B cell (primary cell): Measurements from ENCODE around the gene ATG4B.

ENCODE experiments used
- EZH2 ChIP-seq: IDR thresholded peaks from 2 replicates; pipeline ENCODE4 v1.6.1; 2012; ENCODE audit warnings: borderline replicate concordance, low read depth, mild to moderate bottlenecking, moderate library complexity, low read length; ENCODE audit not compliant: insufficient read depth, poor library complexity, severe bottlenecking
- TF ChIP-seq, protein P1 (sequence below): fragments of 200-600 bp; IDR thresholded peaks from one replicate; pipeline ENCODE4 v1.8.0; 2022; ENCODE audit warnings: antibody characterized with exemption, mild to moderate bottlenecking

DNA sequence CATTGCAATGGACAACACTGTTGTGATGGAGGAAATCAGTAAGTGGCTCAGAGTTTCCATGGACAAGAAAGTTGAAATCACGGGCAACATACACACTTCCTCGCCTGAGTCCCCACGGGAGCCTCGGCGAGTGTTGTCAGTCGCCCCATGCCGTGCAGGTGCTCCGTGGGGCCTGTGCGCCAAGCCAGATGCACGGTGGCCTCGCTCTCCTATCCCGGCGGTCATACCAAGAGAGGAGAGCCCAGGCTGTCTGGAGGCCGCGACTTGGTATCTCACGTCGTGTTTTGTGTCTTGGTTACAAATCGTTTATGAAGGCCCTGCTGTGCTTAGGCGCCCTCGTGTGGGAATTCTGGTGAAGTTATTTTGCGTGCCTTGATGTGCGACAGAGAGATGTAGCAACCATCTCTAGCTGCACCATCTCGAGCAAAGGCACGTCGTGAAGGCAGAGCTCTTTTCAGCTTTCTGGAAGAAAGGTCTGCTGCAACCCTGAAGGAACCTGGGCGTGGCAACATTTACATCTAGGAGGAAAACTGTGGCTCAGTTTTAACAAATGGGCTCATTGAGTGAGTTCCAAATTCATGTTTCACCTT is 21.8 kb downstream of the ATG4B start:
- TF ChIP-seq, protein P1, sequence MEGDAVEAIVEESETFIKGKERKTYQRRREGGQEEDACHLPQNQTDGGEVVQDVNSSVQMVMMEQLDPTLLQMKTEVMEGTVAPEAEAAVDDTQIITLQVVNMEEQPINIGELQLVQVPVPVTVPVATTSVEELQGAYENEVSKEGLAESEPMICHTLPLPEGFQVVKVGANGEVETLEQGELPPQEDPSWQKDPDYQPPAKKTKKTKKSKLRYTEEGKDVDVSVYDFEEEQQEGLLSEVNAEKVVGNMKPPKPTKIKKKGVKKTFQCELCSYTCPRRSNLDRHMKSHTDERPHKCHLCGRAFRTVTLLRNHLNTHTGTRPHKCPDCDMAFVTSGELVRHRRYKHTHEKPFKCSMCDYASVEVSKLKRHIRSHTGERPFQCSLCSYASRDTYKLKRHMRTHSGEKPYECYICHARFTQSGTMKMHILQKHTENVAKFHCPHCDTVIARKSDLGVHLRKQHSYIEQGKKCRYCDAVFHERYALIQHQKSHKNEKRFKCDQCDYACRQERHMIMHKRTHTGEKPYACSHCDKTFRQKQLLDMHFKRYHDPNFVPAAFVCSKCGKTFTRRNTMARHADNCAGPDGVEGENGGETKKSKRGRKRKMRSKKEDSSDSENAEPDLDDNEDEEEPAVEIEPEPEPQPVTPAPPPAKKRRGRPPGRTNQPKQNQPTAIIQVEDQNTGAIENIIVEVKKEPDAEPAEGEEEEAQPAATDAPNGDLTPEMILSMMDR: peak; percentile 38
- no peak for TF ChIP-seq EZH2
